CD4-positive, alpha-beta T cell treated with Interleukin-6 at 100 ng/mL for 8 hours (primary cell): Measurements from ENCODE around the gene SMAD6.

Source experiments
- DNase-seq: peaks from one replicate; pipeline ENCODE4 v3.0.0-alpha.2; 2020; ENCODE audit warnings: mixed read lengths, low spot score

The SMAD6 gene

DNA sequence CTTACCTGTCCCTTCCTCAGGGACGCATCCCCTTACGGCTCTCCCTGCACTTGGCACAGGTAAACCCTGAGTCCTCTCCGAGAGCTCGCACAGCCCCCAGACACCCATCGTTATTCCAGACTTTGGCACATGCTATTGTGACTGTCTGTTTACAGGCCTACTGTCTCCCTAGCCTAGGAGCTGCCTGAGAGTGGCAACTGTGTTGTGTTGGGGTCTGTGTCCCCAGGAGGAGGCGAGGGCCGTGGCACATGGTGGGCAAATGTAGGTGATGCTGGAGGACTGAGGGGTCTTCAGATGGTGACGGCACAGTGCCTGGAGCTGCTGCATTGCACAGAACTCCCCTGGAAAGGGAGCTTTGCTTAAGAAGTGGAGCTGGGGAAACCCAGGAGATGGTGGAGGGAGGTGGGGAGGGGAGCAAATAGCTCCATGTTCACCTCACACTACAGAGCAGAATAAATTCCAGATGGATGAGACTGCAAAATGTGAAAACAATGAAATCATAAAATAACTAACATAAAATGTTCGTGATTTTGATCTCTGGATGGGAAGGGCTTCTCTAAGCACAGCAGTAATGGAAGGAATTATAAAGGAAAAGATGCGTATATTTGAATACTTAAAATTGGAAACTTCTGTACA lies 96.5 kb downstream of the SMAD6 start:
- DNase-seq, result no peak

DNA sequence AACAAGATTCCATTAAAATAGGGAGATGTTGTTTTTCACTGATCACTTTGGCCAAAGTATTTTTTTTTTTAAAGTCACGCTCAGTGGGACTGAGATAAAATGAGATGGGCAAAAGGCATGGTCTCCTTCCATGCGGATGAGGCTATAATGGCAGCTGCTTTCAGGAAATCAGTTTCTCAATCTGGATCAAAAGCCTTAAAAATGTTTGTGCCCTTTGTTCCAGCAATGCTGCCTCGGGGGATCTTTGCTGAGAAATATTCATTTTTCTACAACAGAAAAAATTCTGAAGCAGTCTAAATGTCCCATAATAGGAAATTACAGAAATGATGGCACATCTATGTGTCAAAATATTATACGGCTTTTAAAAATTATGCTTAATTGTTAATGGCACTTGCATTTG lies 97.2 kb downstream of the SMAD6 start:
- DNase-seq, result no peak

DNA sequence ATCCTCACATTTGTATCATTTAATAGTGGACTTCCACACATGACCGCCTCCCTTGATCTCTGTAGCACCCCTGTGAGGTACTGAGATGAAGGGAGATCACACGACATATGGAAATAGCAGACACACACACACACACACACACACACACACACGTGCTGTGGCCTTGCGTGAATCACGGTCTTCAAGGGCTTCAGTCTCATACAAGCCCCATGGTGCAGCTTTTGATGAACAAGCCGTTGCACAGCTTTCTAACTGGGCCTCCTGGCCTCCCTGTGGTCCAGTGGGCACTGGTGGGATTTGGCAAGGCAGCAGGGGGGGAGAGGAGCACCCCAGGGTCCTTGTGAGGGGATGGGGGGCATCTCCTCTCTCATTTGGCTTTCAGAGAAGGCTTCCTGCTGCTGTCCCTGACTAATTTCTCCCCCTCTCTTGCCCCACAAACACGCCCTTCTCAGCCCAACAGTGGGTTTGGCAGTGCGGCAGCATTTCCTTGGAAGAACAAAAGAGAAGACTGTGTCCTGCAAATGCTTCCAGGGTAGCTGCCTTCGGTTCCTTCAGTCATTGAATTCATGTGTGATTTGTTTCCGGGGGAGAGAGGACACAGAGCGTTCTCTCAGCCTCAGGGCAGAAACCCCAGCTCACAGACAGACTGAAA lies 98.7 kb downstream of the SMAD6 start:
- no peak for DNase-seq

DNA sequence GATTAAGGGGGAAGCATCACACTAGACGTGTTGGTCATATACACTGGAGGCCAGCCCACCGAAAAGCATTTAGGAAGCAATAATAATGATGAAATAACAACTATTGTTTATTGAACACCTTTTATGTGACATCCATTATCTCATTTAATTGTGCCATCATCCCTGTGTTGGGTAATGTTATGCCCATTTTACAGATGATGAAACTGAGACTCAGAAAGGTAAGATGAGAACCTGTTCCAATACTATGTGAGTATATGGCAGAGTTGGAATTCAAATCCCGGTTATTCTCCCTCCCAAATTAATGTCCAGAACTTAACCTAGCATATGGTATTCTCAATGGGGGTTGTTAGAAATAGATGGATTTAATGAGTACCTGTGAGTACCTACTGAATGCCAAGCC lies 99.2 kb downstream of the SMAD6 start:
- DNase-seq, result no peak

DNA sequence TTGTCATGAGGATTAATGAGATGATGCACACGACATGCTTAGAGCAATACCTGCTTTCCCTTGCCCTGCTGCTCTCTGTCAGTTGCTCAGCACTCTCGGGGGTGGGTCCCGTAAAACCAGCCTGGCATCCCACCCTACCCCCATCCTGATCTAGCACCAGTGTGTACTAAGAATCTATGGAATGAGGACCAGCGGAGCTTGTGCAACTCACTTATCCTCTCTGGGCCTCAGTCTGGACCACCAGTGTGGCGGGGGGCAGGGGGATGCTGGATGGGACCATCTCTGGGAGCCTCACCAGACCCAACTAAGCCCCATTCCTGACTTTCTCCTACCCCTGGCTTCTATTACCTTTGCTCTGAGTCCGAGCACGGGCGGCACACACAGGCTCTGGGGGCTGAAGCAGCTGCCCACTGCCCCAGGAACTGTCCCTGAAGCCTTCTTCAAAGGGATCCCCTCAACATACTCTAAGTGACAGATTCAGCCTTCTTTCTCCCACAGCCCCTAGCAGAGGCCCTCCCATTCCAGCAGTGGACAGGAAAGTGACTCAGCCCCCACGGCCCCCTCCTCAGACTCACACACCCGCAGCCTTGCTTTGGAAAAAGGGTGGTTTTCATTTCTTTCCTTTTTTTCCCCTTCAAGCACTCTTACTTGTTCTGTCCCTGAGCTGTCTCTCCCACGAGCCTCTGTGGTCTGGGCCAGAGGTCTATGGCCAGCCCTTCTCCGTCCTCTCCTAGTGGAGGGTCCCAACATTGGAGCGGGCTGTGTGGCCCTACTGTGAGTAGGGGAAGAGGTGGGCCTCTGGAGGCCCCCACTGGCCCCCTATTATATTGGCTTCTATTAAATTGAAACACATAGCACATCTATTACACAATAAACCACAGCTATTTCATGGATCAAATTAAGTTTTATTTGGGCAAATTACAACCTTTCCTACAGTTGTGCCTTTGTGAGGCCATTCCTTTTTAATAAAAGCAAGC lies 100.3 kb downstream of the SMAD6 start:
- DNase-seq, result no peak

GRCh38 chr15:66803182-66803729 lies 101.2 kb downstream of the SMAD6 start:
- DNase-seq, result no peak

- no peak for DNase-seq
These were observed 101.7 kb downstream of the SMAD6 start for GRCh38 chr15:66803749-66804148.

DNA sequence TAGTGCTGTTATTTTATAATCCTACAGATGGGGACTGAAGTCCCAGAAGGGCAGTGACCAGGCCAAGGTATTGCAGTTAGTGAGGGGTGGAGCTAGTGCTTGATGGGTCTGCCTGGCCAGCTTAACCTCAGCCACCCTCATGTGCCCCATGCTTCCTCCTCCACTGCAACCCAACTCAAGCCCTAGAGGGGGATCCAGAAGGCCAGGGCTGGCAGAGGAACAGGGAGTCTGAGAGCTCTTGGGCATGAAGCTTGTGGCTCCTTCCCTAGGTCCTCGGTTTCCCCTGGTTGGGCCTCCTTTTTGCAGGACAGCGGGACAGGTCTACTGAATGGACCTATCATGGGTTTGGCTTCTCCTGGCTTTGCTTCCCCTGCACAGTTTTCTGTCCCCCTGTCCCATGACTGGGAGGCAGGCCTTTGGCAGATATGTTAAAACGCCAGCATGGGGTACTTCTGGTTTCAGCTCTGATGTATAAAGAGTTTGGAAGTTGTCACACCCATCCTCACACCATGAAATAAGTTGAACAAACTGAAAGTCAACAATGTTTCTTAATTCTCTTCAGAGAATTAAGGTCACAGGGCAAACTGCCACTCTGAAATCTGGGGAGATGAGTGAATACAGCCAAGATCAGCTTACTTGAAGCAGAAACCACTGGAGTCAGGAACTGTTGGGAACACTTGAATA lies 103.3 kb downstream of the SMAD6 start:
- DNase-seq, result no peak

DNA sequence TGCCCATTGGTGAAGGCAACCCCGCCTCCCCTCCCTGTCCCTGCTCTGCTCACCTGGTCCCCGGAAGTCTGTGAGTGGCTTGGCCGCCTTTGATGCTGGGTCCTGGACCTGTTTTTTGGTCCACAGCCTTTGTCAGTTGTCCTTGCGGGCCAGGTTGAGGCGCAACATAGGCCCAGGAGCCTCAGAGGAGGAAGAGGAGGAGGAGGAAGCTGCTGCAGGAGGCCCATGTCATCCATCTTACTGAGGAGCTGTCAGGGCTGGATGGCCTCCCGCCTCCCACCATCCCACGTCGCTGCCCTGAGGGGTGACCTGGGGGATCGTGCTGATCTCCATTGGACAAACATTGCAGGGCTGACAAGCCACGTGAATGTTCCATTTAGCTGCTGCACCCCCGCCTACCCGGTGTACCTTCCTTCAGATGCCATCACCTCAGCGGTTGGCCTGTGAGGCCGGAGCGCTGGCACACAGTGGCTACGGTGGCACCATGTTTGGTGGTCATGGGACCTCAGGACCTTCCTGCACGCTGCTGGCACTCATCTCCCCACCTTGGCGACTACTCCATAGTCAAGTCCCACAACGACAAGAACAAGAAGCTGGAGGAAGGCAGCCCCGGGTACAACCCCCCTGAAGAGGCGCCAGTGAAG lies 106.3 kb downstream of the SMAD6 start:
- DNase-seq, result no peak

DNA sequence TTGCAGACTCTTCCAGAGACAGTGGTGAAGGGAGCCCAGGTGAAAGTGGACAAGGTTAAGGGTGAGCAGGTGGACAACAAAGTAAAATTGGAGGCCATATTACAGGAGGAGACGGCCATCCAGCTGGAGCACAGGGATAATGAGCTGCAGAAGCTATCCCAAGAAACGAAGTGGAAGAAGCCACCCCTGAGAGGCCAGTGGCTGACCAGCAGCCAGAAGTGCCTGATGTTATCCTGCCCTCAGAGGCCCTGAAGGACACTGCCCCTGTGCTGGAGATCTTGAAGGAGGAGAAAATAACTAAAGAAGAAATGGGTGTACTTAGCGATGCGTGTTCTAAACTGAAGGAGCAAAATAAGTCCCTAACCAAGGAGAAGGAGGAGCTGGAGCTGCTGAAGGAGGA lies 107.6 kb downstream of the SMAD6 start:
- no peak for DNase-seq

GRCh38 chr15:66815318-66815717 lies 113.3 kb downstream of the SMAD6 start:
- no peak for DNase-seq

DNA sequence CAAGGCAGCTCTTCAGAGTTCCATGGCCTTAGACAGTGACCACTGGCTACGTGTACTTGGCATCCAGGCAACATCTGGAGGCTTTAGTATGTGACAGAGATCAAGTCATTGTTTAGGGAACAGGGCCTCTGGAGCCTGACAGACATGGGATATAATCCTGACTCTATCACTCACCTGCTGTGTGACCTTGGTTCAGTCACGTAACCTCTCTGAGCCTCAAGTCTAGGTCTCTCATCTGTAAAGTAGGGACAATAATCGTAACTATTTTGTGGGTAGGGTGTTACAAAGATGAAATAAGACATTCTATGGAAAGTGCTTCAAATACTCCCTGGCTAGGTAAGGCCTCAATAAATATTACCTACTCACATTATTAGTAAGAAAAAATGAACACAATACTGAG lies 114.2 kb downstream of the SMAD6 start:
- DNase-seq, result no peak

DNA sequence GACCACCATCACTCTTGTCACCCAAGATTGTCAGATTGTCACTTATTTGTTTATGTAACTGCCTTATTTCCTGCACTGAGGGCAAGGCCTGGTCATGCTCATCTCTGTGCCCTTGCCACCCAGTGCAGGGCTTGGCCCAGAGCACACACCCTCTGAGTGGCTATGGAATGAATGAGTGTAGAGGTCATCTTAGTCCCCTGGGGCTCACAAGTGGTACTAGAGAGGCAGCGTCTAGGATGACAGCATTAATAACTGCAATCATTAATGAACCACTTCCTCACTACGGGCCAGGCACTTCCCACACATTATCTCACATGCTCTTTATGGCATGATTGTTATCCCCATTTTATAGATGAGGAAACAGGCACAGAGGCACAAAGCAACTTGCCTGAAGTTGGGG lies 117.0 kb downstream of the SMAD6 start:
- no peak for DNase-seq

- DNase-seq, result no peak
These were observed 118.6 kb downstream of the SMAD6 start for GRCh38 chr15:66820481-66821176.

- no peak for DNase-seq
These were observed 119.3 kb downstream of the SMAD6 start for GRCh38 chr15:66821307-66821706.

- no peak for DNase-seq
These were observed 120.1 kb downstream of the SMAD6 start for GRCh38 chr15:66822114-66822513.

DNA sequence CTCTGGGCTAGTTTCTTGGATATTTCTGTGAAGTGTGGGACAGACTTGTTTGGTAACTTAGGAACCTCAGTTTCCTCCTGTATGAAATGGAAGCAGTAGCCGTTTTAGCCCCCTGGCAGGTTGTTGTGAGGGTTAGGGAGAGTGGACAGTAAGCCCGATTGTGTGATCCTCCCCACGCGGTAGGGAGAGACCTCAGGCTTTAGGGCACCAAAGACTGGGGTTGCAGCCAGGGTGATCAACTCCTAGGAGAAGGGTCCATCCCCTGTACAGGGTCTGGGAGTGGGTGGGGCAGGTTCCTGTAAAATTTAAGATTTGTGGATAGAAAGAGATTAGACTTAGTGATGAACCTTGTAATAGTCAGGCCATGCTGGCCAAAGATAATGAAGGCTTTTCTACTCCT lies 120.5 kb downstream of the SMAD6 start:
- DNase-seq, result no peak

- no peak for DNase-seq
These were observed 121.6 kb downstream of the SMAD6 start for GRCh38 chr15:66823601-66824000.

GRCh38 chr15:66824424-66824823 lies 122.4 kb downstream of the SMAD6 start:
- no peak for DNase-seq

DNA sequence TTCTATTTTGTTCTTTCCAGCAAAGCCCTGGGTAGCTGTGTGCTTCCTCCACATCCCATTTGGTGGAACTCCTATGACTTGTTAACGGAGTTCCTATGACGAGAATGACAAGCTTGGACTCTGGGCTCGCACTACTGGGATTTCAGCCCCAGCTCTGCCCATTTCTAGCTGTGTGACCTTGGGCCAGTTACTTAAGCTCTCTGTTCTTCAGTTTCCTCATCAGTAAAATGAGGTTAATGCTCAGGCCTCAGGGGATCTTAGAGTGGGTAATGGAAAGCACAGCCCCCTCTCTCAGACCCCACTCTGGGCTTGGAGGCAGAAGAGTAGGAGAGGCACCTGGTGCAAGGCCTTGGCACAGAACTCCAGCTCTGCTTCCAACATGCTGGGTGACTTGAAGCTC lies 123.1 kb downstream of the SMAD6 start:
- no peak for DNase-seq

- no peak for DNase-seq
These were observed 123.7 kb downstream of the SMAD6 start for GRCh38 chr15:66825731-66826130.
